Adrenal gland (tissue), 12 donors: Measurements from ENCODE around the gene KIAA1614. TPM values are rescaled to one million over a fixed set of nuclear protein-coding genes. Genes with fewer than 3 reads are reported as not detected.

ENCODE experiments used
- DNase-seq, 7 donors: peaks; one replicate each; pipeline ENCODE4 v3.0.0-alpha.2; 2019 to 2020
- H3K27ac ChIP-seq, 5 donors: fragments of 200-600 bp; sonication (generic) in 4 of 5; 1 replicate in 3 of 5; 2 replicates in 2 of 5; pipeline versions ENCODE4 v1.5.1 to v1.8.0; 2016 to 2020; ENCODE audit warnings: mild to moderate bottlenecking in 1 of 5
- H3K27me3 ChIP-seq: fragments of 200-600 bp; 2 replicates; pipeline ENCODE4 v1.8.0; 2021
- H3K36me3 ChIP-seq, 2 donors: fragments of 200-600 bp; replicated peaks in 1 of 2; 1 replicate in 1 of 2; 2 replicates in 1 of 2; pipeline versions ENCODE4 v1.5.1 to v1.8.0; 2018 to 2022
- H3K4me1 ChIP-seq, 2 donors: fragments of 200-600 bp; replicated peaks in 1 of 2; 1 replicate in 1 of 2; 2 replicates in 1 of 2; pipeline versions ENCODE4 v1.5.1 to v1.8.0; 2018 to 2021
- H3K4me3 ChIP-seq, 4 donors: fragments of 200-600 bp; sonication (generic) in 3 of 4; one replicate each; pipeline ENCODE4 v1.5.1; 2016 to 2018
- H3K9me3 ChIP-seq, 3 donors: fragments of 200-600 bp; sonication (generic) in 1 of 3; replicated peaks in 1 of 3; 1 replicate in 2 of 3; 2 replicates in 1 of 3; pipeline versions ENCODE4 v1.5.1 to v1.8.0; 2016 to 2021
- CTCF ChIP-seq, 6 experiments: fragments of 450-650 bp in 4 of 6; fragments of 200-600 bp in 2 of 6; sonication (generic) in 1 of 6; IDR thresholded peaks; 1 replicate in 5 of 6; 2 replicates in 1 of 6; pipeline versions ENCODE4 v1.5.1 to v1.8.0; 2016 to 2021; ENCODE audit warnings: antibody characterized with exemption in 6 of 6, mild to moderate bottlenecking in 2 of 6, moderate library complexity in 1 of 6
- POLR2A ChIP-seq, 2 donors: fragments of 450-650 bp; IDR thresholded peaks; one replicate each; pipeline ENCODE4 v1.6.1; 2017; ENCODE audit warnings: antibody characterized with exemption in 2 of 2, mild to moderate bottlenecking in 2 of 2, moderate library complexity in 1 of 2
- WGBS, 4 donors: extraction: QIAGEN DNeasy Blood & Tissue Kit in 2 of 4; methylation state at CpG; one replicate each; pipeline versions ENCODE4 v1.1.5 to v1.1.7; 2013 to 2017; 5-methylcytosine and 5-hydroxymethylcytosine counted together
- intact Hi-C, 2 donors: fragments of 100-400 bp; cut with DNase I; formaldehyde crosslinking; loops; one replicate each; pipeline versions ENCODE4 v1.14.1 to v1.15.0; 2022 to 2023
- polyA plus RNA-seq, 3 donors: library from polyadenylated mRNA; stranded (reverse); fragments of 200-250 nt in 2 of 3; fragments of 350-450 nt in 1 of 3; fragmentation: Illumina TruSeq in 1 of 3; extraction: RNeasy Lipid Tissue Mini Kit (QIAGEN cat#74804) in 1 of 3; gene quantifications; one replicate each; pipeline ENCODE4 v1.2.3, GENCODE V29; 2013 to 2014
- total RNA-seq, 9 donors: library from RNA; depleted of rRNA in 4 of 9; stranded (reverse); fragments of >200 nt in 4 of 9; fragments of 120-200 nt in 1 of 9; fragmentation: NEBNext Ultra II Directional in 1 of 9; extraction: Animal tissue kit (Norgen Biotek cat#: 25700) in 1 of 9; gene quantifications; one replicate each; pipeline versions ENCODE4 v1.1.0 to v1.2.4, GENCODE V29; 2013 to 2023
- donor health status: healthy with polysubstance abuse.
- donor health status: Bipolar disorder and iron deficiency.
- donor health status: DM: yes; HTN: yes; CAD: no.
- donor health status: DM: no; HTN: no; CAD: no.
- donor health status: DM: no; HTN: no; CAD: no.
- donor health status: DM: yes; HTN: yes; CAD: no.

The KIAA1614 gene
- total and polyA plus RNA-seq, 12 donors = 0.18 to 6.9 (median 1.2) TPM

DNA sequence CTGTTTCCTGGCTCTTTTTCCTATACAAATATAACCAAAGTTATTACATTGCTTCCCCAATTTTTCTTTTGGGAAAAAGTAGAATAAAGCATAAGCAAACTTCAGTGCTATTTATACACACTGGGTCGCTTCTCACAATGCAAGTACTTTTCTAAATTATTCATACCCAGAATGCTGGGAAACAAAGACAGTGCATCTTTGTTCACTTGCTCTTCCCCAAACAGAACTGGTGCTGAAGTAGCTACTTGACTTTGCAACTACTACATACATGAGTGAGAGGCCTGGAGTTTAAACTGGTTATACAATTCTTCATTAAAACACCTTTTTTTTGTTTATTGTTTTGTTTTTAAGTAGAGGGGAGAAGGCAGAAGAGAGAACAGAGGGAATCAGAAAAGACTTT lies 69.7 kb downstream of the KIAA1614 start:
- DNase-seq = no peak
- peaks cover 0 to 40% of the 10 kb centered on the region in 2 donors for H3K36me3 ChIP-seq
- H3K9me3 ChIP-seq = no peaks in the 10 kb centered on the region
- TF ChIP-seq POLR2A (IDR thresholded peaks at IDR 0.05) = no peak
- no peak for TF ChIP-seq CTCF (IDR thresholded peaks at IDR 0.05)
- no peak overlapping the region for H3K27ac ChIP-seq
- no peaks in the 10 kb centered on the region for H3K4me1 ChIP-seq
- 63 to 80% (median 74%) methylated on average over 1 of the region's 1 CpG for WGBS, 4 donors
- H3K4me3 ChIP-seq = no peak overlapping the region
- H3K27me3 ChIP-seq = no peaks in the 10 kb centered on the region
- intact Hi-C loops = no loop called here

DNA sequence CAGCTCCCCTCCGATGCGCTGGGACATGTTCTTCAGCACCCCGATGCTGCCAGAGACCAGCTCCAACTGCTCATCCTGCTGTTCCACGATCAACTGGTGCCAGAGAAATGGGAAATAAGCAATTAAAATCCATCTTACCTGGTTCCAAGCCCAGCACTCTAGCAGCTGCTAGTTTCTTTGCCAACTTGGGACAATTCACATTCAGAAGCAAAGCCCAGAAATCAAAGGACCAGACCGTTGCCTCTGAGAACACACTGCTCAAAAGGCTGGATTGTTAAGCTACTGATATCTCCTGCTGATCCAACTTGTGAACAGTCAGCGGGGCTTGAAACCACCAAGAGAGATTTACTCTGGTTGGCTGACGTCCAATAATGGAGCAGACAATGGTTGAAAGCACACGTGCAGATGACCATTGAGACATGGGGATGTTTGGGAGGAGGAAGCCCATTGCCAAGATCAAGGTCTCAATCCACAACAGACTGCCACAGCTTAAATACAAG lies 75.6 kb downstream of the KIAA1614 start:
- H3K4me3 ChIP-seq = no peak overlapping the region
- no peak overlapping the region for H3K27ac ChIP-seq
- H3K9me3 ChIP-seq = no peaks in the 10 kb centered on the region
- 71 to 81% (median 79%) methylated on average over 7 to 8 of the region's 8 CpGs for WGBS, 4 donors
- H3K27me3 ChIP-seq = no peaks in the 10 kb centered on the region
- TF ChIP-seq POLR2A (IDR thresholded peaks at IDR 0.05) (no peak), CTCF (IDR thresholded peaks at IDR 0.05) (no peak)
- H3K36me3 ChIP-seq = peaks cover 0 to 58% of the 10 kb centered on the region in 2 donors
- DNase-seq = no peak
- H3K4me1 ChIP-seq = no peaks in the 10 kb centered on the region
- intact Hi-C loops = no loop called here

DNA sequence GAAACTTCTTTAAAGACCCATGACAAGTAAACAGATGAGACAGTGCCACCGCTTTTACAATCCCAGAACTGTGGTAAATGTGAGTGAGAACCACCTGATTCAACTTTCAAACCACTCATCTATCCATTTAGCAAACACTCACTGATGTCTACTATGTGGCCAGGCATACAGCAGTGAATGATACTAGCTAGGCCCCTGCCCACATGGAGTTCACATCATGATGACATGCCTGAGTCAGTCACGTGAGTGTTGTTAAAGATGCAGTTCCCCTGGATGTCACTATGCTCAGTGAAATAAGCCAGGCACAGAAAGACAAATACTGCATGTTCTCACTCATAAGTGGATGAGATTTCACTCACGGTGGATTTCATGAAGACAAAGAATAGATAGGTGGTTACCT lies 81.6 kb downstream of the KIAA1614 start:
- TF ChIP-seq POLR2A (IDR thresholded peaks at IDR 0.05) = no peak
- Histone ChIP-seq H3K4me1 (peaks cover 7 to 12% of the 10 kb centered on the region in 2 donors), H3K27ac (no peak overlapping the region), H3K27me3 (no peaks in the 10 kb centered on the region), H3K36me3 (peaks cover 0 to 12% of the 10 kb centered on the region in 2 donors), H3K4me3 (no peak overlapping the region), H3K9me3 (no peaks in the 10 kb centered on the region)
- WGBS, 4 donors = 71 to 88% (median 84%) methylated on average over 3 of the region's 3 CpGs
- intact Hi-C loops = no loop called here
- no peak for DNase-seq

DNA sequence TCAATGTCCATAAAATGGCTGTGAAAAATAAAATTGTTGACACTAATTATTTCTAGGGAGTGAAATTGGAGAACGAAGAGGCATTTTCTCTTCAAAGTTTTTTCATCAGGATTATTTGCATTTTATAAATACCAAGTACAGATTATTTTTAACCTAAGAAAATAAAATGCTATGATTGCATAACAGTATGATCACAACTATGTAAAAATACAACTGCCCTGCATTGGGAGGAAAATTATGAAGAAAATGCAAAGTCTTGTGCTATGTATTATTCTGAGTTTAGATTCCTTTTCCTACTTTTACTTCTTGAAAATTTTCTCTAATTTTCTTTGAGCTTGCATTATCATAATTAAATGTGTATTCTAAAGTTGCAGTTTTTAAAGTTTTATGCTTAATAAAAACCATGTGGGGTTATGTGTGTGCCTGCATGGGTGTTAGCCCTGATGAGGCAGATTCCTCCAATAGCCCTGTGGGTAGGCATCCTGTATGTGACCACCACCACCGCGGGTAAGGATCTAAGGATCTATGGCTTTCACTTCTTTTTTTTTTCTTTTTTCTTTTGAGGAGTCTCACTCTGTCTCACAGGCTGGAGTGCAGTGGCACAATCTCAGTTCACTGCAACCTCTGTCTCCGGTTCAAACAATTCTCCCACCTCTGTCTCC lies 85.3 kb downstream of the KIAA1614 start:
- H3K4me1 ChIP-seq = peaks cover 12 to 15% of the 10 kb centered on the region in 2 donors

More for the DNA sequence above, 85.3 kb downstream of the KIAA1614 start:
- no peak for DNase-seq
- WGBS, 4 donors = 74 to 87% (median 82%) methylated on average over 4 of the region's 4 CpGs
- Histone ChIP-seq H3K9me3 (no peaks in the 10 kb centered on the region), H3K27me3 (no peaks in the 10 kb centered on the region), H3K4me3 (no peak overlapping the region), H3K36me3 (peaks cover 0 to 2% of the 10 kb centered on the region in 2 donors), H3K27ac (no peak overlapping the region)
- TF ChIP-seq CTCF (IDR thresholded peaks at IDR 0.05) = no peak
- intact Hi-C loops = no loop called here

Other genes with a start within 250 kb of the KIAA1614 start
- 10 to 100 TPM in 8 of 9 donors, 1 to 10 TPM in 1; 9.1 to 25.9 (median 17.1) TPM for gene STX6, start 110.0 kb downstream of the KIAA1614 start, total RNA-seq
- 10 to 100 TPM in 1 of 3 donors, 1 to 10 TPM in 2; 5.3 to 12.5 (median 9.2) TPM for gene STX6, start 110.0 kb downstream of the KIAA1614 start, polyA plus RNA-seq
- gene MR1, start 121.1 kb downstream of the KIAA1614 start, total RNA-seq = 10 to 100 TPM; 10.1 to 36.1 (median 27.7) TPM
- 10 to 100 TPM in 1 of 3 donors, 1 to 10 TPM in 2; 3.9 to 26.4 (median 4.9) TPM for gene MR1, start 121.1 kb downstream of the KIAA1614 start, polyA plus RNA-seq
- gene IER5, start 175.8 kb downstream of the KIAA1614 start, total RNA-seq = 10 to 100 TPM in 5 of 9 donors, 1 to 10 TPM in 4; 3.9 to 19.2 (median 10.9) TPM
- gene IER5, start 175.8 kb downstream of the KIAA1614 start, polyA plus RNA-seq = 1 to 10 TPM; 2.0 to 8.1 (median 7.5) TPM